Breast epithelium (tissue), 4 donors: Measurements from ENCODE around the gene ENO3. TPM values are rescaled to one million over a fixed set of nuclear protein-coding genes. Genes with fewer than 3 reads are reported as not detected.
"Not testable (repeated sequence)": the region's sequence is repeated elsewhere in the genome, so short reads cannot be mapped to it uniquely, and the experiment has no call there.

ENCODE experiments used
- DNase-seq, 2 donors: peaks; one replicate each; pipeline ENCODE4 v3.0.0-alpha.2; 2019; ENCODE audit warnings: low spot score in 2 of 2
- H3K27ac ChIP-seq, 2 donors: fragments of 200-600 bp; sonication (generic) in 1 of 2; one replicate each; pipeline ENCODE4 v1.5.1; 2016 to 2019; ENCODE audit warnings: mild to moderate bottlenecking in 1 of 2
- H3K27me3 ChIP-seq, 2 donors: fragments of 200-600 bp; sonication (generic) in 1 of 2; one replicate each; pipeline versions ENCODE4 v1.5.1 to v1.6.0; 2017 to 2019; ENCODE audit warnings: control low read depth in 1 of 2, mild to moderate bottlenecking in 1 of 2
- H3K36me3 ChIP-seq: fragments of 200-600 bp; one replicate; pipeline ENCODE4 v1.5.1; 2019
- H3K4me1 ChIP-seq, 2 donors: fragments of 200-600 bp; sonication (generic); one replicate each; pipeline ENCODE4 v1.5.1; 2016 to 2019; ENCODE audit warnings: control low read depth in 1 of 2
- H3K4me3 ChIP-seq, 3 donors: fragments of 200-600 bp; sonication (generic); 1 replicate in 2 of 3; 2 replicates in 1 of 3; pipeline ENCODE4 v1.5.1; 2016 to 2019; ENCODE audit warnings: mild to moderate bottlenecking in 3 of 3, moderate library complexity in 2 of 3
- H3K9me3 ChIP-seq, 2 donors: fragments of 200-600 bp; sonication (generic) in 1 of 2; one replicate each; pipeline ENCODE4 v1.5.1; 2016 to 2019; ENCODE audit warnings: control low read depth in 1 of 2
- CTCF ChIP-seq, 3 donors: fragments of 450-650 bp; IDR thresholded peaks; one replicate each; pipeline ENCODE4 v1.5.1; 2016 to 2017; ENCODE audit warnings: antibody characterized with exemption in 3 of 3, mild to moderate bottlenecking in 3 of 3, moderate library complexity in 3 of 3
- POLR2A ChIP-seq: fragments of 450-650 bp; IDR thresholded peaks from one replicate; pipeline ENCODE4 v1.6.1; 2016; ENCODE audit warnings: antibody characterized with exemption, mild to moderate bottlenecking, moderate library complexity
- POLR2AphosphoS5 ChIP-seq, 3 donors: sonication (generic); formaldehyde crosslinking; IDR thresholded peaks; one replicate each; pipeline ENCODE4 v1.6.1; 2017; ENCODE audit warnings: antibody characterized with exemption in 3 of 3
- intact Hi-C: fragments of 100-400 bp; cut with DNase I; formaldehyde crosslinking; loops from one replicate; pipeline ENCODE4 v1.15.1; 2023; ENCODE audit warnings: low total_unique reads
- total RNA-seq, 3 donors: library from RNA; depleted of rRNA; stranded (reverse); fragments of >200 nt; gene quantifications; one replicate each; pipeline ENCODE4 v1.1.0, GENCODE V29; 2016

ENO3 gene
- total RNA-seq, 3 donors from 2014 or later = 1.6 to 4.6 (median 3.1) TPM

GRCh38 chr17:4908301-4908700 is 42.6 kb upstream of the ENO3 start:
- Histone ChIP-seq H3K9me3 (no peaks in the 10 kb centered on the region), H3K27me3 (no peaks in the 10 kb centered on the region), H3K4me3 (peak overlapping the region in 1 of 3 donors; percentile 15), H3K4me1 (no peaks in the 10 kb centered on the region), H3K27ac (peak overlapping the region; percentile 89 to 91), H3K36me3 (no peaks in the 10 kb centered on the region)
- TF ChIP-seq POLR2AphosphoS5 (IDR thresholded peaks at IDR 0.05) (no peak), POLR2A (no peak), CTCF (IDR thresholded peaks at IDR 0.05) (no peak)
- peak in 1 of 2 donors; percentile 81 for DNase-seq
- intact Hi-C loops = loop anchor here (10.0 kb wide), 1 partner anchor 76 kb away; the partner anchor contains the start of gene CAMTA2

- Histone ChIP-seq H3K4me3 (peak overlapping the region in 2 of 3 donors; percentile 13 to 23), H3K4me1 (no peaks in the 10 kb centered on the region), H3K9me3 (no peaks in the 10 kb centered on the region), H3K27ac (peak overlapping the region; percentile 89 to 91), H3K36me3 (no peaks in the 10 kb centered on the region), H3K27me3 (no peaks in the 10 kb centered on the region)
- intact Hi-C loops = loop anchor here (10.0 kb wide), 1 partner anchor 76 kb away; the partner anchor contains the start of gene CAMTA2
- peak; percentile 88 to 94 for DNase-seq
- TF ChIP-seq CTCF (IDR thresholded peaks at IDR 0.05) (peak; percentile 66 to 91 (median 83)), POLR2A (no peak), POLR2AphosphoS5 (IDR thresholded peaks at IDR 0.05) (peak; percentile 30 to 70 (median 59))
Observed at GRCh38 chr17:4908711-4909496, 42.0 kb upstream of the ENO3 start.

- Histone ChIP-seq H3K36me3 (no peaks in the 10 kb centered on the region), H3K27ac (no peak overlapping the region), H3K27me3 (no peaks in the 10 kb centered on the region), H3K4me1 (no peaks in the 10 kb centered on the region), H3K9me3 (no peaks in the 10 kb centered on the region), H3K4me3 (no peak overlapping the region)
- no peak for TF ChIP-seq POLR2A
- no peak for DNase-seq
- intact Hi-C loops = no loop called here
Observed at GRCh38 chr17:4913994-4914393, 36.9 kb upstream of the ENO3 start.

GRCh38 chr17:4914551-4914950 is 36.4 kb upstream of the ENO3 start:
- H3K4me1 ChIP-seq, H3K4me3 ChIP-seq, H3K27ac ChIP-seq, H3K9me3 ChIP-seq, H3K36me3 ChIP-seq, intact Hi-C loops, DNase-seq, H3K27me3 ChIP-seq: not testable (repeated sequence)

GRCh38 chr17:4919511-4920047 is 31.3 kb upstream of the ENO3 start:
- TF ChIP-seq POLR2AphosphoS5 (IDR thresholded peaks at IDR 0.05) = no peak
- no peak for TF ChIP-seq CTCF (IDR thresholded peaks at IDR 0.05)
- TF ChIP-seq POLR2A = no peak
- Histone ChIP-seq H3K27me3 (no peaks in the 10 kb centered on the region), H3K9me3 (no peaks in the 10 kb centered on the region), H3K36me3 (no peaks in the 10 kb centered on the region), H3K4me1 (no peaks in the 10 kb centered on the region), H3K4me3 (no peak overlapping the region), H3K27ac (peak overlapping the region in 1 of 2 donors; percentile 30)
- intact Hi-C loops = no loop called here
- DNase-seq = no peak

GRCh38 chr17:4920351-4921048 is 30.4 kb upstream of the ENO3 start:
- DNase-seq = no peak
- intact Hi-C loops = no loop called here

More at GRCh38 chr17:4920351-4921048, 30.4 kb upstream of the ENO3 start:
- no peaks in the 10 kb centered on the region for H3K4me1 ChIP-seq
- H3K27me3 ChIP-seq = no peaks in the 10 kb centered on the region
- H3K27ac ChIP-seq = peak overlapping the region in 1 of 2 donors; percentile 12
- H3K36me3 ChIP-seq = no peaks in the 10 kb centered on the region
- no peaks in the 10 kb centered on the region for H3K9me3 ChIP-seq
- TF ChIP-seq POLR2A (no peak), CTCF (IDR thresholded peaks at IDR 0.05) (no peak), POLR2AphosphoS5 (IDR thresholded peaks at IDR 0.05) (no peak)
- H3K4me3 ChIP-seq = no peak overlapping the region
